ENCODE results near the gene UQCRQ. TPM values are rescaled to one million over a fixed set of nuclear protein-coding genes. Genes with fewer than 3 reads are reported as not detected.

Gene UQCRQ
- polyA plus RNA-seq, 2 of the 4 experiments (the other 2 are of a cell fraction), result 441 to 500 TPM

DNA sequence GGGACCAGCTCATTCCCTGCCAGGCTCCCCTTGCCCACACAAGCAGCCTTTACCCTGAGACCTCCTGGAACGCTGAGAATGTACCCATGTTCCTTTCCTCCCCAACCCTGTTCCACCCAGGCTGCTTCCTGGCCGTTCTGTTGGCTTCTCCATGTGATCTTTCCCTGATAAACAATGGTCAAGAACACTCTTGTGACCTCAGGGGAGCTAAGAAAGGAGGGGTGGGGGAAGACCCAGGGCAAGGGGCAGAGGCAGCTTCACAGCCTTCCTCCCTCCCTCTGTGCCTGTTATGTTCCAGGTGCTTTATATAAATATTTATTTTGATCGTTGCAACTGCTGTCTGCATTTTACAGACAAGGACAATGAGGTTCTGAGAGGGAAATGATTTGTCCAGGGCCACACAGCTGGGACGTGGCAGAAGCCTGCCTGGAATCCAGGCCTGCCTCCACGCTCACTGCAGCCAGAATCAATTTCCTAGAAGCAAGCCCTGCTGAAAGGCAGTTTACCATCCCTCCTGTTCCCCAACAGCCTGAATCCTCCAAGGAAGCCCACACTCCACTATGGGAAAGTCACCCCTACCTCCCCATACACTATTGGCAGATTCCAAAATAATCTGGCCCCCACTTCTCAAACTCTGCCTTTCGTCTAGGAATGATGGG, 39.9 kb upstream of the UQCRQ start (continued):
- TF ChIP-seq TP53 (CRISPR knock-in tag; IDR thresholded peaks at IDR 0.05) (no peak), MAZ (IDR thresholded peaks at IDR 0.05; ENCODE audit: borderline replicate concordance, low read depth, low read length) (no peak)
- TF ChIP-seq, protein P1, sequence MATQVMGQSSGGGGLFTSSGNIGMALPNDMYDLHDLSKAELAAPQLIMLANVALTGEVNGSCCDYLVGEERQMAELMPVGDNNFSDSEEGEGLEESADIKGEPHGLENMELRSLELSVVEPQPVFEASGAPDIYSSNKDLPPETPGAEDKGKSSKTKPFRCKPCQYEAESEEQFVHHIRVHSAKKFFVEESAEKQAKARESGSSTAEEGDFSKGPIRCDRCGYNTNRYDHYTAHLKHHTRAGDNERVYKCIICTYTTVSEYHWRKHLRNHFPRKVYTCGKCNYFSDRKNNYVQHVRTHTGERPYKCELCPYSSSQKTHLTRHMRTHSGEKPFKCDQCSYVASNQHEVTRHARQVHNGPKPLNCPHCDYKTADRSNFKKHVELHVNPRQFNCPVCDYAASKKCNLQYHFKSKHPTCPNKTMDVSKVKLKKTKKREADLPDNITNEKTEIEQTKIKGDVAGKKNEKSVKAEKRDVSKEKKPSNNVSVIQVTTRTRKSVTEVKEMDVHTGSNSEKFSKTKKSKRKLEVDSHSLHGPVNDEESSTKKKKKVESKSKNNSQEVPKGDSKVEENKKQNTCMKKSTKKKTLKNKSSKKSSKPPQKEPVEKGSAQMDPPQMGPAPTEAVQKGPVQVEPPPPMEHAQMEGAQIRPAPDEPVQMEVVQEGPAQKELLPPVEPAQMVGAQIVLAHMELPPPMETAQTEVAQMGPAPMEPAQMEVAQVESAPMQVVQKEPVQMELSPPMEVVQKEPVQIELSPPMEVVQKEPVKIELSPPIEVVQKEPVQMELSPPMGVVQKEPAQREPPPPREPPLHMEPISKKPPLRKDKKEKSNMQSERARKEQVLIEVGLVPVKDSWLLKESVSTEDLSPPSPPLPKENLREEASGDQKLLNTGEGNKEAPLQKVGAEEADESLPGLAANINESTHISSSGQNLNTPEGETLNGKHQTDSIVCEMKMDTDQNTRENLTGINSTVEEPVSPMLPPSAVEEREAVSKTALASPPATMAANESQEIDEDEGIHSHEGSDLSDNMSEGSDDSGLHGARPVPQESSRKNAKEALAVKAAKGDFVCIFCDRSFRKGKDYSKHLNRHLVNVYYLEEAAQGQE (IDR thresholded peaks at IDR 0.05), result no peak

DNA sequence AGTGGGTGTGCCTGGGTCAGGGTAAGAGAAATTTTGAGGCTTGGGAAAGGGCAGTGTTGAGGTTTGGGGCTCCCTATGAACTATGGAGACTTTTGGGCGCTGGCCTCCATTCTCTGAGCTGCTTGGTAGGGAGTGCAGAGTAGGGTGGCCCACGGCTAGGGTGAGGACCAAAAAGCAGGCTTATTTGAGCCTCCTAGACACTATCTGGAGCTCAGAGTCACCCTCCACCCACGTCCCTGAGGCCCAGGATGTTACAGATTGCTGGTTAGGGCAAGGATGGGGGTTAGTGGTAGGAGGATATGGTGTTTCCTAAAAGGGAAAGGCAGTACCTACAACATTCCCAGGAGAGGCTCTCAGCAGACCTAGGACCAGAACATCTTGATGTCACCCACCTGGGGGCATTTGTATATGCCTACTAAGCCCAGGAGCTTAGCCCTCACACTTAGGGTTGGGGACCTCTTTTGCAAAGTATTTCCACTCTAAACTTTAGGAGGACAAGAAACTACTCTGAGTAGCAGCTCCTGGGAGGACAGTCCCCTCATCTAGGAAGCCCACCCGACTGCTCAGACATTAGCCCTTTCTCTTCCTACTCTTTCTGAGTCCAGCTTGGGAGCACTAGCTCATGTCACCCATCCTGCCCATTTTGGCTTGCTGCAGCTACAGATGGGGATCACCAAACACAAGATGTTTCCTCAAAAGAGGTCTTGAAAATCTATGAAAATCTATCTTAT, 38.3 kb upstream of the UQCRQ start:
- Histone ChIP-seq H3K4me2 (no peak overlapping the region), H3K4me1 (peaks cover 3% of the 10 kb centered on the region; the same call in 1 of the 3 replicates), H3K9me3 (no peaks in the 10 kb centered on the region), H3K4me3 (no peak overlapping the region), H3K27ac (no peak overlapping the region)
- CTCF ChIA-PET, result interaction anchor here (0.6 to 8.9 kb wide), 17 partner anchors 9 to 535 kb away, joined by 3 to 82 read pairs (median 8); partner anchors contain the start of genes CCNI2, GDF9, LEAP2 and UQCRQ
- POLR2A ChIA-PET, result no interaction called here
- ATAC-seq (no peak), DNase-seq (ENCODE audit: low read depth in 1 of 2, low spot score in 1 of 2) (no peak), FAIRE-seq (no peak)
- WGBS (ENCODE audit: missing lambda C conversion rate), result 85% methylated on average over 4 of the region's 4 CpGs
- TF ChIP-seq HEYL (CRISPR knock-in tag; IDR thresholded peaks at IDR 0.05) (no peak), TP53 (CRISPR knock-in tag; IDR thresholded peaks at IDR 0.05) (no peak), RCOR1 (IDR thresholded peaks at IDR 0.05; ENCODE audit: low read depth, low read length) (no peak), RNF2 (IDR thresholded peaks at IDR 0.05; ENCODE audit: borderline replicate concordance, low read depth) (no peak), NR3C1 (IDR thresholded peaks at IDR 0.05) (no peak), TFCP2L1 (CRISPR knock-in tag; IDR thresholded peaks at IDR 0.05) (no peak), PHF8 (IDR thresholded peaks at IDR 0.05; ENCODE audit: borderline replicate concordance, low read depth) (no peak), FOSB (CRISPR knock-in tag; IDR thresholded peaks at IDR 0.05) (no peak), CHD2 (IDR thresholded peaks at IDR 0.05; ENCODE audit: low read length, partially characterized antibody) (no peak), ZSCAN20 (CRISPR knock-in tag; IDR thresholded peaks at IDR 0.05) (no peak)
- TF ChIP-seq, protein P2, sequence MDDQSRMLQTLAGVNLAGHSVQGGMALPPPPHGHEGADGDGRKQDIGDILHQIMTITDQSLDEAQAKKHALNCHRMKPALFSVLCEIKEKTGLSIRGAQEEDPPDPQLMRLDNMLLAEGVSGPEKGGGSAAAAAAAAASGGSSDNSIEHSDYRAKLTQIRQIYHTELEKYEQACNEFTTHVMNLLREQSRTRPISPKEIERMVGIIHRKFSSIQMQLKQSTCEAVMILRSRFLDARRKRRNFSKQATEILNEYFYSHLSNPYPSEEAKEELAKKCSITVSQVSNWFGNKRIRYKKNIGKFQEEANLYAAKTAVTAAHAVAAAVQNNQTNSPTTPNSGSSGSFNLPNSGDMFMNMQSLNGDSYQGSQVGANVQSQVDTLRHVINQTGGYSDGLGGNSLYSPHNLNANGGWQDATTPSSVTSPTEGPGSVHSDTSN (IDR thresholded peaks at IDR 0.05), result no peak
- TF ChIP-seq, protein P1 (IDR thresholded peaks at IDR 0.05), result no peak
- TF ChIP-seq, protein P3, sequence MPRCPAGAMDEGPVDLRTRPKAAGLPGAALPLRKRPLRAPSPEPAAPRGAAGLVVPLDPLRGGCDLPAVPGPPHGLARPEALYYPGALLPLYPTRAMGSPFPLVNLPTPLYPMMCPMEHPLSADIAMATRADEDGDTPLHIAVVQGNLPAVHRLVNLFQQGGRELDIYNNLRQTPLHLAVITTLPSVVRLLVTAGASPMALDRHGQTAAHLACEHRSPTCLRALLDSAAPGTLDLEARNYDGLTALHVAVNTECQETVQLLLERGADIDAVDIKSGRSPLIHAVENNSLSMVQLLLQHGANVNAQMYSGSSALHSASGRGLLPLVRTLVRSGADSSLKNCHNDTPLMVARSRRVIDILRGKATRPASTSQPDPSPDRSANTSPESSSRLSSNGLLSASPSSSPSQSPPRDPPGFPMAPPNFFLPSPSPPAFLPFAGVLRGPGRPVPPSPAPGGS (IDR thresholded peaks at IDR 0.05), result no peak
- TF ChIP-seq, protein P4, sequence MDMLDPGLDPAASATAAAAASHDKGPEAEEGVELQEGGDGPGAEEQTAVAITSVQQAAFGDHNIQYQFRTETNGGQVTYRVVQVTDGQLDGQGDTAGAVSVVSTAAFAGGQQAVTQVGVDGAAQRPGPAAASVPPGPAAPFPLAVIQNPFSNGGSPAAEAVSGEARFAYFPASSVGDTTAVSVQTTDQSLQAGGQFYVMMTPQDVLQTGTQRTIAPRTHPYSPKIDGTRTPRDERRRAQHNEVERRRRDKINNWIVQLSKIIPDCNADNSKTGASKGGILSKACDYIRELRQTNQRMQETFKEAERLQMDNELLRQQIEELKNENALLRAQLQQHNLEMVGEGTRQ (IDR thresholded peaks at IDR 0.05), result no peak

Measured in A549 (cell line).